ENCODE data around the gene DNHD1. TPM values are rescaled to one million over a fixed set of nuclear protein-coding genes. Genes with fewer than 3 reads are reported as not detected.

DNHD1 gene
- total RNA-seq, 1 donor from 2014 or later = 17.2 TPM

DNA sequence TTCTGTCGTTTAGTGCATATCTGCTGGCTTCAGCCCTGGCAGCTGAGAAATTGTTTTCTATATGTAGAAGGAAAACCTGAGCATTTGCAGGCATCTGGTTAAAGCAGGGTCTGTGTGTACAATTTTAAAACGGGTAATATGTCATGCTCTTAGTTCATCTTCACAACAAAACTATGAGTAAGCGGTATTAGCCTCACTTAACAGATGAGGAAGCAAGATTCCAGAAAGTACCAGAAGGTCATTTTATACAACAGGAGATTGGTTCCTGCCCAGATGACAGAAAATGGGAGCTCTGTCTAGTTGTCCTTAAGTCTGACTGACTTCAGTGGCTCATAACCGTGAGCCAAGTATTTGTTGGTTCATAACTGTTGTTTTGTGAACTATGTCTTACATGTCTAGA, 14.6 kb upstream of the DNHD1 start:
- Histone ChIP-seq H3K36me3 (peaks cover 0 to 45% of the 10 kb centered on the region in 2 donors), H3K4me1 (peaks cover 37% of the 10 kb centered on the region), H3K27ac (peak overlapping the region; percentile 95), H3K4me3 (peak overlapping the region; percentile 66 to 70), H3K27me3 (no peaks in the 10 kb centered on the region), H3K9me3 (no peaks in the 10 kb centered on the region)
- intact Hi-C loops (cut with DNase I) = no loop called here
- DNase-seq (ENCODE audit: extremely low spot score in 2 of 2) = no peak
- no peak for TF ChIP-seq CTCF (IDR thresholded peaks at IDR 0.05)
- no peak for TF ChIP-seq POLR2A (IDR thresholded peaks at IDR 0.05)
- no peak for TF ChIP-seq POLR2AphosphoS5 (IDR thresholded peaks at IDR 0.05; ENCODE audit: insufficient read depth in 1 of 2, low read depth in 1 of 2)

DNA sequence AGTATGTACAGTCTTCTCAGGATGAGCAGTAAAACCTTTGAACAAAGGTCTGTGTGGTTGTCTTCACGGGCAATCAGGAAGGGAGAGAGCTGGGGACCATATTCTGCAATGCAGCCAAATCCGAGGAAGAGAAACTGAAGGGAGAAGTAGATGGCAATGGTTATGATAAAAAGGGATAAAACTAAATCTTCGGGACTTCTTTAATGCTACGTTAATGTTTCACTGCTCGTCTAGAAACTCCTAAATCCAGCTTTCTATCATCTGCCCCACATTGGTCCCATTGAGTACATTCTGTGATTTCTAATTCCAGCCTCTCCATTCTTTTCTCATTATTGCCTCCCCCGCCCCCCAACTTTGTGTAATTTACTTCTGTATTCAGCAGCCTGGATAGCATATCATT, 14.1 kb upstream of the DNHD1 start:
- peak overlapping the region; percentile 95 for H3K27ac ChIP-seq
- intact Hi-C loops (cut with DNase I) = no loop called here
- H3K4me1 ChIP-seq = peaks cover 37% of the 10 kb centered on the region
- no peak for DNase-seq (ENCODE audit: extremely low spot score in 2 of 2)
- peaks cover 0 to 43% of the 10 kb centered on the region in 2 donors for H3K36me3 ChIP-seq
- no peak overlapping the region for H3K4me3 ChIP-seq
- TF ChIP-seq POLR2AphosphoS5 (IDR thresholded peaks at IDR 0.05; ENCODE audit: insufficient read depth in 1 of 2, low read depth in 1 of 2) = no peak
- TF ChIP-seq POLR2A (IDR thresholded peaks at IDR 0.05) = no peak
- TF ChIP-seq CTCF (IDR thresholded peaks at IDR 0.05) = no peak
- no peaks in the 10 kb centered on the region for H3K9me3 ChIP-seq
- H3K27me3 ChIP-seq = no peaks in the 10 kb centered on the region

DNA sequence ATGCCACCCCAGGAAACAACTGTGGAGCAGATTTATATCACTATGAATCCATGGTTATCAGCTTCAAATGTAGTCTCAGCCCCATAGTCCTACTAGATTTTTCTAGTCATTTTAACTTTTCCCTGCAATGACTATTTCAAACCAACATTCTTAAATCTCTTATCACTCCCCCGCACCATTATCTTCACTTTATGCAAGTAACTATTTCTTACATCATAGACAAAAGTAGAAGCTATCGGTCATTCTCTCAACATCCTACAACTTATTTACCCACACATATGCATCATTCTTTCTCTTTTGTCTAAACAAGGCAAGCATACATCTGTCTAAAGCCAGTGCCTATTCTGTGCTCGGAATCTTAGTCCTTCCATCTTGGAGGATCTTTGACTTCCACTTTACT, 11.4 kb upstream of the DNHD1 start:
- H3K36me3 ChIP-seq = peaks cover 0 to 41% of the 10 kb centered on the region in 2 donors

DNA sequence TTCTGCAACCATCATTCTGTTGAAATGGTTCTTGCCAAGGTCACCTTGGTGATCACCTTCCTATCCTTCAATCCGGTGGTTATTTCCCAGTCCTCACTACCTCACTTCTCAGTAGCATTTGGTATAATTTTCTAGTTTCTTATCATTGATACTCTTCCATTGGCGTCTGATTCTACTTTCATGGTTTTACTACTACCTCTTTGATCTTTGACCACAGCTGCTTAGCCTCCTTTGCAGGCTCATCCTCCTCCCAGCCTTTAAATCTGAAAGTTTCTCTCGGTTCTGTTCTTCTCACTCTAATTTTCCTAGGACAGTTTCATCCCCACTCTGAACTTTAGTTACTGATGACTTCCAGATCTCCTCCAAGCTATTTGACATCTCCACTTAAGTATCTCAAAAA, 10.8 kb upstream of the DNHD1 start:
- Histone ChIP-seq H3K27ac (no peak overlapping the region), H3K9me3 (no peaks in the 10 kb centered on the region), H3K4me3 (no peak overlapping the region), H3K36me3 (peaks cover 0 to 41% of the 10 kb centered on the region in 2 donors), H3K27me3 (no peaks in the 10 kb centered on the region), H3K4me1 (peaks cover 19% of the 10 kb centered on the region)
- TF ChIP-seq POLR2A (IDR thresholded peaks at IDR 0.05) = no peak
- no peak for TF ChIP-seq POLR2AphosphoS5 (IDR thresholded peaks at IDR 0.05; ENCODE audit: insufficient read depth in 1 of 2, low read depth in 1 of 2)
- no peak for TF ChIP-seq CTCF (IDR thresholded peaks at IDR 0.05)
- intact Hi-C loops (cut with DNase I) = no loop called here
- no peak for DNase-seq (ENCODE audit: extremely low spot score in 2 of 2)

More for the DNA sequence above, 11.4 kb upstream of the DNHD1 start:
- H3K4me1 ChIP-seq = peaks cover 23% of the 10 kb centered on the region
- no peaks in the 10 kb centered on the region for H3K27me3 ChIP-seq
- H3K4me3 ChIP-seq = no peak overlapping the region
- DNase-seq (ENCODE audit: extremely low spot score in 2 of 2) = no peak
- TF ChIP-seq POLR2A (IDR thresholded peaks at IDR 0.05) (no peak), POLR2AphosphoS5 (IDR thresholded peaks at IDR 0.05; ENCODE audit: insufficient read depth in 1 of 2, low read depth in 1 of 2) (no peak), CTCF (IDR thresholded peaks at IDR 0.05) (no peak)
- no peaks in the 10 kb centered on the region for H3K9me3 ChIP-seq
- H3K27ac ChIP-seq = no peak overlapping the region
- intact Hi-C loops (cut with DNase I) = no loop called here

- Histone ChIP-seq H3K27me3 (no peaks in the 10 kb centered on the region), H3K4me3 (no peak overlapping the region), H3K27ac (no peak overlapping the region), H3K36me3 (peaks cover 0 to 41% of the 10 kb centered on the region in 2 donors), H3K4me1 (peaks cover 17% of the 10 kb centered on the region), H3K9me3 (no peaks in the 10 kb centered on the region)
- TF ChIP-seq POLR2A (IDR thresholded peaks at IDR 0.05) (no peak), POLR2AphosphoS5 (IDR thresholded peaks at IDR 0.05; ENCODE audit: insufficient read depth in 1 of 2, low read depth in 1 of 2) (no peak), CTCF (IDR thresholded peaks at IDR 0.05) (no peak)
- intact Hi-C loops (cut with DNase I) = no loop called here
- DNase-seq (ENCODE audit: extremely low spot score in 2 of 2) = no peak
Measured at GRCh38 chr11:6486938-6487337, 10.1 kb upstream of the DNHD1 start.

All from vagina (tissue), 2 donors.